Measurements from ENCODE around the gene UACA. TPM values are rescaled to one million over a fixed set of nuclear protein-coding genes. Genes with fewer than 3 reads are reported as not detected.
A peak's percentile ranks its signal among the peaks of the same experiment; 100 is the strongest.
"Not testable (repeated sequence)": the region's sequence is repeated elsewhere in the genome, so short reads cannot be mapped to it uniquely, and the experiment has no call there.

The UACA gene
- polyA plus RNA-seq, 3 donors, result 79.7 to 110 (median 102) TPM

- DNase-seq, result no peak
These were observed 134.8 kb downstream of the UACA start for GRCh38 chr15:70628549-70628896.

- DNase-seq, result no peak
These were observed 135.4 kb downstream of the UACA start for GRCh38 chr15:70627734-70628548.

DNA sequence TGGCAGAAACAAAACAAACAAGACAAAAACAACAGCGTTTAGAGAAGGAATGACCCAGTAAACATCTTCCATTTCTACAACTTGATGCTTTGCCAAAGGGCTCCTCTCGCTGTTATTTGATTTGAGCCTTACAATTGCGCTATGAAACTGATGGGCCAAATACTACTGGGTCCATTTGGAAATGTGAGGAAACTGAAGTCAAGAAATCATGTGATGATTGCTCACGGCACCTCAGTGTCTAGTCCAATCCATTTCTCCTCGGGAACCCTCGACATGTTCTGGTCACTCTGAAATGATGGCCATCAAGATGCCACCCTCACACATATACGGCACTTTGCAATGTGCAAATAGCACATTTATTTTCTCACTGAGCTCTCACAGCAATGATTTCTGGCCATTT, 136.0 kb downstream of the UACA start:
- DNase-seq, result no peak

DNA sequence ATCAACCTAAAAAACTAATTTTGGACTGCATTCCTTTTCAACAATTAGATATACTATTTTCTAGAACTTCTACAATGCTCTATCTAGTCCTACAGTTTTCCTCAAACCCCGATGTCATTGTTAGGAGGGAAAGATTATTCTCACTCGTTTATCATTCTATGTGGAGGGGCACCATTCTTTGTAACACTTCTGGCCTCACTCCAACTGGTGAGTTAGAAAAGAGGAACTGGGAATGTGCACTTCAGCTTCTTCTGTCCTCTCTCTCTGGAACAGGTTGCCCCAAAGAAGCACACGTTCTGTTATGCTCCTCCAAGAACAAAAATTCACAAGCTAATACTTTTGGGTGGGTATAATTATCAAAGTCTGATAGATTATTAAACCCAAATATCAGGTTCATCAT, 137.9 kb downstream of the UACA start:
- no peak for DNase-seq

DNA sequence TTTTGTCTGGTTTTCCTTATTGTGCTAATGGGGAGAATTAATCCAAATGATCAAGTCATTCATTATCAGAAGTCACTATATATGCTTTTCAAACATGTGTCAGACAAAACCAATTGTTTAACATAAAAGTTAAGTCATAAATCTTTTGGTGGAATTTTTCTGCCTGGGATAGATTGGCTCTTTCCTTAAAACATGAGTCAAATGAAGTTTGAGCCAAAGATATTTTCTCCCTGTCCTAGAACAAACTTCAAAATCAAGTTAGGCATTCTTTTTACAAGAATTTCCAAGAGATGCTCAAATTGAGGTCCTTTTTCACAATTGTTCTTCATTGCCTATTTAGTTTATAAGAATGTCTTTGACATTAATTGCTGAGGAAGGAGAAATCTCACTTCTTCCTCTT, 138.3 kb downstream of the UACA start:
- no peak for DNase-seq

- DNase-seq, result no peak
These were observed 144.4 kb downstream of the UACA start for GRCh38 chr15:70618929-70619328.

DNA sequence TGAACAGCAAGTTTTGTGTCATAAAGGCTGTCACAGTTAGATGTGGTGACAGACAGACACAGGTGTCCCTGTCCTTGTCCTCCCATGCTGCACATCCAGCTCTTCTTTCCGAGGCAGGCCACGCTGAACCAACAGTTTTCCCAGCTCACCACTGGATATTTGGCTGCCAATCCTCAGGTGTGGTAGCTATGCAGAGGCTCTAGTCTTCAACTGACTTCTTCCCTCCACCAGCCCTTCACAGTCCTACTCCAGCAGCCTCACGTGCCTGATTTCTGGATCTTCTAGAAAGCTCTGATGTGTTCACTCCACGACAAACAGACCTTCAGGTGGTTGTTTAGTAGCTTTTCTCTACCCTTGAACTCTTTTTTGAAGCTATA, 145.5 kb downstream of the UACA start:
- no peak for DNase-seq

GRCh38 chr15:70617076-70617910, 146.1 kb downstream of the UACA start:
- no peak for DNase-seq

DNA sequence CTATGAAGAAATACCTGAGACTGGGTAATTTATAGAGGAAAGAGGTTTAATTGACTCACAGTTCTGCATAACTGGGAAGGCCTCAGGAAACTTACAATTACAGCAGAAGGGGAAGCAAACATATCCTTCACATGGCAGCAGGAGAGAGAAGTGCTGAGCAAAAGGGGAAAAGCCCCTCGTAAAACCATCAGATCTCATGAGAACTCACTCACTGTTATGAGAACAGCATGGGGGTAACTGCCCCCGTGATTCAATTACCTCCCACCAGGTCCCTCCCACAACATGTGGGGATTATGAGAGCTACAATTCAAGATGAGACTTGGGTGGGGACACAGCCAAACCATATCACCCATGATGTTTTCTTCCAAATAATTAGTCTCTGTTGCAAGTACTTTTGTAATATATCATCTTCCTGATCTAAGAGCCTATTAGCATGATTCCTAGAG, 147.0 kb downstream of the UACA start:
- not testable (repeated sequence) for DNase-seq

DNA sequence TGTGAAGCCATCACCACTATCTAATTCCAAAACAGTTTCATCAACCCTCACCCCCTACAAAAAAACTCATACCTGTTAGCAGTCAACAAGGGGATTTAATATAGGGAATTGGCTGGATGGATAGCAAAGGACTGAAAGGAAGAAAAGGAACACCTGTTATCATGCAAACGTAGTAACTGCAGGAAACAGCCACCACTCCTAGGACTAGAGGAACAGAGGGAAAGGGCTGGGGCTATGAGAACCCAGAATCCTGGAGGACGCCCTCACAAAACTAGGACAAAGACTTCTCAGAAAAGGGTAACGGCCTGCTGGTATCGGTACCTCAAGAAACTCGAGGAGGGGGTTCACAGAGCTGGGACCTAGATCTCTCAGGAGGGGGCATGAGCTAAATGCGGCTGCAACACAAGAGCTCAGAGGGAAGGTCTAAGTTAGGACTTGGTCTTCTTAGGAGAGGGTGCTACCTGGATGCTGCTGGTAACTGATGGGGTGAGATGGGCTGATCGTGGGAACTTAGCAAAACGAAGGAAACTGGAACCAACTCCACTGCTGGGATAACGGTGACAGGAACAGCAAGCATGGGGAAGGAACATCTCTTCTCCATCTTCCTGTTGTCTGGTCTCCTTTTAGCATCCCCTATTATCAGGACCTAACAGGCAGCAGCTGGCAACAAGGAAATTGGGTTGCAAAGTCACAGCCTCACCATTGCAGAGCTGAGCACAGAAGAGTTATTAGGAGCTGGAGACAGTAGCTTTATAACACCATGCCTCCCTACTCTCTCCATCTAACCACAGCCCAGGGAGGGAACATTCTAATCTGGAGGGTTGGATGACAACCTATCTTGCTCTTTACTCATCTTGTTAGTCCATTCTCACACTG, 147.7 kb downstream of the UACA start:
- no peak for DNase-seq

- no peak for DNase-seq
These were observed 149.1 kb downstream of the UACA start for GRCh38 chr15:70614221-70614620.

- DNase-seq, result no peak
These were observed 150.1 kb downstream of the UACA start for GRCh38 chr15:70613271-70613670.

- no peak for DNase-seq
These were observed 152.1 kb downstream of the UACA start for GRCh38 chr15:70611286-70611685.

- no peak for DNase-seq
These were observed 152.8 kb downstream of the UACA start for GRCh38 chr15:70610541-70610940.

DNA sequence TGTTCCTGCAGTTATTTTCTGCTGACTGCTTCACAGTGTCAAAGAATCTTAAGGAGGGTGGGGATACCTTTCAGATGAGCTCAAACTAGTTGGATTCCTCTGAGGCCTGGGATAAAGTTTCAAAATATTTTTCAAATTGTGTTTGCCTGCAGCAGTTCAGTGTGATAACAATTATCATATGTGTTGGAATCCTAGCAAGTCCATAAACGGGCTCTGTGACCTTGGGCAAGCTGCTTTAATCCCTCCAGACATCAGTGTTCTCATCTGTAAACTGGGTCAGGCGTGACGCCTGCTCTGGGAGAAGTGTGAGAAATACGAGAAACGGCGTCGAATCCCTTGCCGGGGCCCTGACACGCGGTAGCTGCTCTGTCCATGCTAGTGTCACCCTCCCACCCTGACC, 153.5 kb downstream of the UACA start:
- no peak for DNase-seq

- DNase-seq, result peak; percentile 67
These were observed 155.2 kb downstream of the UACA start for GRCh38 chr15:70608144-70608543.

GRCh38 chr15:70605606-70606410, 157.6 kb downstream of the UACA start:
- DNase-seq, result peak; percentile 78

DNA sequence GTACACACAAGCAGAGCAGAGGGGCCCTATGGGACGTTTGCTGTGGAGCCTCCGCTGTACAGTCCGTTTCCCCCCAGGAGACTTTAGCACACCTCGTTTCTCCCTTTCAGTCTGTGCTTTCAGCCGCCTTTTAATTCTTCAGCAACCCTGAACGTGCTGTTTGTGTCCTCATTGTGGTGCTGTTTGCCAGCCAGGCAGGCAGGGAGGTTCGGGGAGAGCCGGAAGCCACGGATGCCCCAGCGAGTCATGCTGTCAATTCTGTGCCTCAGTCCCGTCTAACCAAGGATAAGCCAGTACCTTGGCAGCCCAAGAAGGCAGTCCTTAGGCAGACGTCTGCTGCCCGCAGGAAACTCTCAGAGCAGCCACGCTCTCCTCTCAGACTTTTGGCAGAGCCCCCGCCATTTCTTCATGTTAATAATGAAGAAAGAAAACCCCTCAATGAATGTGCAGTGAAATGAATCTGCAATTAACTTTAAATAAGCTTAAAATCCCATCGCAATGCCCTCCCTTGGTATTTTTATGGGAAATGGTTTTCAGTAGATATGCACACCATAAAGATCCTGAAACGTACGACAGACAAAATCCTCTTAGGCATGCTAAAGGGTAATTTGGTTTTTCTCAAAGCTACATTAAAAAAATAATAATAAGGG, 158.6 kb downstream of the UACA start:
- DNase-seq, result no peak

Measured in renal pelvis (tissue), 4 donors.